Activated CD8-positive, alpha-beta T cell treated with anti-CD3 and anti-CD28 coated beads for 36 hours (primary cell): ENCODE measurements around the gene TRIM47. TPM values are rescaled to one million over a fixed set of nuclear protein-coding genes. Genes with fewer than 3 reads are reported as not detected.

Experiments
- ATAC-seq: fragments of 200-7000 bp; cut with Tn5 transposase; one replicate; pipeline ENCODE4 v1.10.0; 2021; ENCODE audit warnings: mild to moderate bottlenecking, moderate library complexity
- CTCF ChIA-PET: fragments of 350-600 bp; sonication (Branson Sonifier 250); formaldehyde crosslinking; loops from one replicate; lab custom pipeline; 2021; ENCODE audit warnings: antibody characterized with exemption; lab: Charles Lee
- POLR2A ChIA-PET: fragments of 350-600 bp; sonication (Branson Sonifier 250); formaldehyde crosslinking; loops from one replicate; lab custom pipeline; 2021; ENCODE audit warnings: antibody characterized with exemption; lab: Charles Lee
- DNase-seq: peaks from one replicate; pipeline ENCODE4 v3.0.0-alpha.2; 2020
- H3K27ac Mint-ChIP-seq: one replicate; pipeline ENCODE4 v1.8.0; 2021; ENCODE audit warnings: mild to moderate bottlenecking, mixed read lengths
- H3K27me3 Mint-ChIP-seq: one replicate; pipeline ENCODE4 v1.8.0; 2021; ENCODE audit warnings: mixed read lengths
- H3K36me3 Mint-ChIP-seq: one replicate; pipeline ENCODE4 v1.8.0; 2021; ENCODE audit warnings: low read depth, mixed read lengths
- H3K4me1 Mint-ChIP-seq: one replicate; pipeline ENCODE4 v1.8.0; 2021; ENCODE audit warnings: low read depth, mixed read lengths
- H3K4me3 Mint-ChIP-seq: one replicate; pipeline ENCODE4 v1.8.0; 2021; ENCODE audit warnings: mild to moderate bottlenecking, moderate library complexity, mixed read lengths
- H3K9me3 Mint-ChIP-seq: one replicate; pipeline ENCODE4 v1.8.0; 2021; ENCODE audit warnings: mixed read lengths
- CTCF ChIP-seq: fragments of 200-600 bp; IDR thresholded peaks from one replicate; pipeline ENCODE4 v1.8.0; 2022; ENCODE audit warnings: antibody characterized with exemption, mild to moderate bottlenecking
- intact Hi-C: fragments of 100-400 bp; cut with micrococcal nuclease; formaldehyde crosslinking; loops from one replicate; pipeline ENCODE4 v1.10.0; 2022
- total RNA-seq, 2 experiments: library from RNA; stranded (reverse); gene quantifications; one replicate each; pipeline ENCODE4 v1.2.3, GENCODE V29; 2021

The TRIM47 gene
- total RNA-seq, 2 experiments from 2014 or later: 16.6 to 16.8 TPM

DNA sequence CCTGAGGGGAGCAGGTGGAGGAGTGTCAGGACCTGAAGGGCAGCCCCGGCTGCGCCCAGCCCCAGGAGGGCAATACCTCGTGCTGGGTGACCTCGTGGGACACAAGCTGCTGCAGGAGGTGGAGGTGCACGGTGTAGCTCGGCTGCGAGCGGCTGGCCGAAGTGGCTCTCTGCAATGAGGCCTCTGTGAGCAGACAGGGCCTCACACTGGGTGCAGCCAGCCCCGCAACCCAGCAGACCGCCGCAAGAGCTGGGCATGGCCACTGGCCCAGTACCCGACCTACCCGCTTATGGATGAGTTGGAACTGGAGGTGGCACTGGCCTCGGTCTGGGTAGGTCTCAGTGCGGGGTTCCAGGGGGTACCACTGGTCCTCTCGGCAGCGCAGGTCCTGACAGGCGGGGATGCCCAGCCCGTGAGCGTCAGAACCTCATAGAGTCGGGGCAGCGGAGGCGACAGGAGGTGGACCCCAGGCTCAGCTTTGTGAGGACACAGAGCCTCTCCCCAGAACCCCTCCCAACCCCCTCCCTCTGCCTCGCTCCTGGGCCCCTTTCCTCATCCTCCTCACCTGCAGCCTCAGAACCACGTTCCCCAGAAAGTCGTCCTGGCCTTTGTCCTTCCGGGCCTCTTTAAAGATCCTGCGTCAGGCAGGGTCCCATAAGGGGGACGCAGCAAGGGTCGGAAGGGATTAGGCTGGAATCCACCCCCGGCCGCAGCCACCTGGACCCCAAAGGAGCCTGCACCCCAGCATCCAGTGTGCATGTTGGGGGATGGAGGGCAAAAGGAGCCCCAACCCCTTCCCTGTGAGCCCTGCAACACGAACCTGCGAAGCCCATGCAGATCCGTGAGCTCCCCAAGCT lies 38.2 kb downstream of the TRIM47 start:
- CTCF ChIA-PET: interaction anchor here (1.0 to 1.4 kb wide), 2 partner anchors 8 to 9 kb away, joined by 3 to 4 read pairs; no protein-coding TSS in a partner anchor
- no peak overlapping the region for H3K27ac Mint-ChIP-seq

GRCh38 chr17:75838410-75838809 lies 40.0 kb downstream of the TRIM47 start:
- POLR2A ChIA-PET: interaction anchor here (1.0 kb wide), 1 partner anchor 62 kb away, joined by 4 read pairs; no protein-coding TSS in a partner anchor
- Mint-ChIP-seq H3K4me1 (peaks cover 29% of the 10 kb centered on the region), H3K4me3 (no peak overlapping the region), H3K27me3 (no peaks in the 10 kb centered on the region), H3K36me3 (peaks cover 38% of the 10 kb centered on the region), H3K9me3 (no peaks in the 10 kb centered on the region), H3K27ac (no peak overlapping the region)
- no peak for TF ChIP-seq CTCF
- intact Hi-C loops: no loop called here
- CTCF ChIA-PET: interaction anchor here (1.3 kb wide), 1 partner anchor 11 kb away, joined by 4 read pairs; no protein-coding TSS in a partner anchor
- DNase-seq (no peak), ATAC-seq (no peak)

More for the DNA sequence above, 38.2 kb downstream of the TRIM47 start:
- no peak for TF ChIP-seq CTCF
- intact Hi-C loops: no loop called here
- DNase-seq (no peak), ATAC-seq (no peak)
- Mint-ChIP-seq H3K4me3 (no peak overlapping the region), H3K27me3 (no peaks in the 10 kb centered on the region), H3K9me3 (no peaks in the 10 kb centered on the region), H3K36me3 (peaks cover 26% of the 10 kb centered on the region), H3K4me1 (peaks cover 19% of the 10 kb centered on the region)
- POLR2A ChIA-PET: interaction anchor here (0.7 to 2.2 kb wide), 3 partner anchors 10 to 43 kb away, joined by 4 to 7 read pairs (median 6); no protein-coding TSS in a partner anchor

DNA sequence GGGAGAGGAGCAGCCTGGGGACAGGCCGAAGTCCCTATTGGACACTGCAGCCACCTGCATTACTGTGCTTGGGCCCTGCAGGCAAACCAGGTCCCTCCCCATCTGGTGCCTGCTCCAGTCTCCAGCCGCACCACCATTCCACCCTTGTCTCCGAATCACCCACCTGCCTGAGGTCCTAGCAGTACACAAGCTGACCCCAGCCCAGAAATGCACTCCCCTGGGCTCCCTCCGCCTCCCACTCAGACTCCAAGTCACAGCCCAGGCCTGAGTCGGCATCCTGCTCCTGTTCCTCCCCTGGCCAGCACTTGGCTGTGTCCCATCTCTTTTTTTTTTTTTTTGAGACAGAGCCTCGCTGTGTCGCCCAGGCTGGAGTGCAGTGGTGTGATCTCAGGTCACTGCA lies 40.5 kb downstream of the TRIM47 start:
- POLR2A ChIA-PET: interaction anchor here (1.0 kb wide), 1 partner anchor 62 kb away, joined by 4 read pairs; no protein-coding TSS in a partner anchor
- H3K9me3 Mint-ChIP-seq: no peaks in the 10 kb centered on the region
- H3K4me3 Mint-ChIP-seq: no peak overlapping the region
- ATAC-seq (no peak), DNase-seq (no peak)
- no peaks in the 10 kb centered on the region for H3K27me3 Mint-ChIP-seq
- CTCF ChIA-PET: interaction anchor here (1.3 to 13.1 kb wide), 2 partner anchors 9 to 10 kb away, joined by 4 to 105 read pairs; partner anchors contain the start of gene UNC13D
- no peak for TF ChIP-seq CTCF
- peak overlapping the region; percentile 42 for H3K27ac Mint-ChIP-seq
- peaks cover 34% of the 10 kb centered on the region for H3K4me1 Mint-ChIP-seq
- peaks cover 38% of the 10 kb centered on the region for H3K36me3 Mint-ChIP-seq
- intact Hi-C loops: no loop called here

- intact Hi-C loops: no loop called here
- CTCF ChIA-PET: interaction anchor here (0.8 to 13.1 kb wide), 4 partner anchors 9 to 83 kb away, joined by 3 to 105 read pairs (median 3); partner anchors contain the start of gene UNC13D
- H3K9me3 Mint-ChIP-seq: no peaks in the 10 kb centered on the region
- DNase-seq (no peak), ATAC-seq (no peak)
- POLR2A ChIA-PET: interaction anchor here (0.5 to 1.3 kb wide), 4 partner anchors 8 to 31 kb away, joined by 3 to 4 read pairs (median 3); no protein-coding TSS in a partner anchor
- no peak for TF ChIP-seq CTCF
- peaks cover 38% of the 10 kb centered on the region for H3K4me1 Mint-ChIP-seq
- peaks cover 40% of the 10 kb centered on the region for H3K36me3 Mint-ChIP-seq
- no peaks in the 10 kb centered on the region for H3K27me3 Mint-ChIP-seq
- no peak overlapping the region for H3K27ac Mint-ChIP-seq
- H3K4me3 Mint-ChIP-seq: no peak overlapping the region
Measured at GRCh38 chr17:75836605-75837004, 41.8 kb downstream of the TRIM47 start.

DNA sequence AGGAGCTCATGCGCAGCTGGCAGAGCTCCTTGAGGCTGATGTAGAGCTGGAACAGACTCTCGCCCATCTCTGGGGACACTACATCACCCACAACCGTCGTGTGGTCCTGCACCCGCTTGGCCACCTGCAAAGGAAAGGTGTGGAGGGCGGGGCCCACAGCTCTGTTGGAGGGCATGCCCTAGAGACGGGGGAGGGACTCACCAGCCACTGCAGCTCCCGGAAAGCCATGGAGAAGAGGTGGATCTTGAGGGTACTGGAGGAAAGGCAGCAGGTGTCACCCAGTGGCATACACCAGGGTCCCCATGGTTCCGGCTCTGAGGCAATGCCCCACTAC lies 42.8 kb downstream of the TRIM47 start:
- CTCF ChIA-PET: interaction anchor here (13.1 kb wide), 1 partner anchor 11 kb away, joined by 105 read pairs; the partner anchor contains the start of gene UNC13D
- TF ChIP-seq CTCF: no peak
- no peaks in the 10 kb centered on the region for H3K9me3 Mint-ChIP-seq
- no peak for DNase-seq
- H3K4me3 Mint-ChIP-seq: no peak overlapping the region
- H3K4me1 Mint-ChIP-seq: peaks cover 36% of the 10 kb centered on the region
- H3K27ac Mint-ChIP-seq: no peak overlapping the region
- ATAC-seq: no peak
- POLR2A ChIA-PET: no interaction called here
- intact Hi-C loops: no loop called here
- no peaks in the 10 kb centered on the region for H3K27me3 Mint-ChIP-seq
- H3K36me3 Mint-ChIP-seq: peaks cover 40% of the 10 kb centered on the region
